ENCODE results near the gene CRYZ.
A peak's percentile ranks its signal among the peaks of the same experiment; 100 is the strongest.

CRYZ gene

GRCh38 chr1:74716822-74717221 lies 16.0 kb downstream of the CRYZ start:
- no peak for DNase-seq (ENCODE audit: low read depth in 1 of 2, low spot score in 1 of 2)
- in situ Hi-C loops (cut with HindIII; ENCODE audit: low pct_unique_long_range_greater_than_20kb, low sequenced_read_pairs), result no loop called here
- TF ChIP-seq JUND (IDR thresholded peaks at IDR 0.05; ENCODE audit: low read depth), result no peak

GRCh38 chr1:74715806-74716205 lies 17.0 kb downstream of the CRYZ start:
- no peak for DNase-seq (ENCODE audit: low read depth in 1 of 2, low spot score in 1 of 2)
- TF ChIP-seq JUND (IDR thresholded peaks at IDR 0.05; ENCODE audit: low read depth), result no peak
- in situ Hi-C loops (cut with HindIII; ENCODE audit: low pct_unique_long_range_greater_than_20kb, low sequenced_read_pairs), result no loop called here

- no peak for TF ChIP-seq JUND (IDR thresholded peaks at IDR 0.05; ENCODE audit: low read depth)
- no peak for DNase-seq (ENCODE audit: low read depth in 1 of 2, low spot score in 1 of 2)
- in situ Hi-C loops (cut with HindIII; ENCODE audit: low pct_unique_long_range_greater_than_20kb, low sequenced_read_pairs), result no loop called here
These were observed 17.7 kb downstream of the CRYZ start for GRCh38 chr1:74715236-74715502.

GRCh38 chr1:74714429-74715235 lies 18.2 kb downstream of the CRYZ start:
- DNase-seq (ENCODE audit: low read depth in 1 of 2, low spot score in 1 of 2), result peak in 1 of 2 experiments; percentile 55
- no peak for TF ChIP-seq JUND (IDR thresholded peaks at IDR 0.05; ENCODE audit: low read depth)
- in situ Hi-C loops (cut with HindIII; ENCODE audit: low pct_unique_long_range_greater_than_20kb, low sequenced_read_pairs), result no loop called here

GRCh38 chr1:74713849-74714248 lies 19.0 kb downstream of the CRYZ start:
- in situ Hi-C loops (cut with HindIII; ENCODE audit: low pct_unique_long_range_greater_than_20kb, low sequenced_read_pairs), result no loop called here
- DNase-seq (ENCODE audit: low read depth in 1 of 2, low spot score in 1 of 2), result no peak
- no peak for TF ChIP-seq JUND (IDR thresholded peaks at IDR 0.05; ENCODE audit: low read depth)

GRCh38 chr1:74712881-74713280 lies 20.0 kb downstream of the CRYZ start:
- in situ Hi-C loops (cut with HindIII; ENCODE audit: low pct_unique_long_range_greater_than_20kb, low sequenced_read_pairs), result no loop called here
- no peak for TF ChIP-seq JUND (IDR thresholded peaks at IDR 0.05; ENCODE audit: low read depth)
- peak in 1 of 2 experiments; percentile 43 for DNase-seq (ENCODE audit: low read depth in 1 of 2, low spot score in 1 of 2)

GRCh38 chr1:74703386-74704182 lies 29.3 kb downstream of the CRYZ start:
- DNase-seq (ENCODE audit: low read depth in 1 of 2, low spot score in 1 of 2), result no peak
- TF ChIP-seq JUND (IDR thresholded peaks at IDR 0.05; ENCODE audit: low read depth), result no peak
- in situ Hi-C loops (cut with HindIII; ENCODE audit: low pct_unique_long_range_greater_than_20kb, low sequenced_read_pairs), result no loop called here

GRCh38 chr1:74699331-74699730 lies 33.5 kb downstream of the CRYZ start:
- no peak for TF ChIP-seq JUND (IDR thresholded peaks at IDR 0.05; ENCODE audit: low read depth)
- DNase-seq (ENCODE audit: low read depth in 1 of 2, low spot score in 1 of 2), result no peak
- in situ Hi-C loops (cut with HindIII; ENCODE audit: low pct_unique_long_range_greater_than_20kb, low sequenced_read_pairs), result no loop called here

- in situ Hi-C loops (cut with HindIII; ENCODE audit: low pct_unique_long_range_greater_than_20kb, low sequenced_read_pairs), result no loop called here
- DNase-seq (ENCODE audit: low read depth in 1 of 2, low spot score in 1 of 2), result no peak
- no peak for TF ChIP-seq JUND (IDR thresholded peaks at IDR 0.05; ENCODE audit: low read depth)
These were observed 35.0 kb downstream of the CRYZ start for GRCh38 chr1:74697832-74698231.

GRCh38 chr1:74693473-74693872 lies 39.4 kb downstream of the CRYZ start:
- in situ Hi-C loops (cut with HindIII; ENCODE audit: low pct_unique_long_range_greater_than_20kb, low sequenced_read_pairs), result no loop called here
- TF ChIP-seq JUND (IDR thresholded peaks at IDR 0.05; ENCODE audit: low read depth), result no peak
- no peak for DNase-seq (ENCODE audit: low read depth in 1 of 2, low spot score in 1 of 2)

GRCh38 chr1:74690909-74691308 lies 41.9 kb downstream of the CRYZ start:
- in situ Hi-C loops (cut with HindIII; ENCODE audit: low pct_unique_long_range_greater_than_20kb, low sequenced_read_pairs), result no loop called here

GRCh38 chr1:74690364-74690696 lies 42.5 kb downstream of the CRYZ start:
- in situ Hi-C loops (cut with HindIII; ENCODE audit: low pct_unique_long_range_greater_than_20kb, low sequenced_read_pairs), result no loop called here
- no peak for DNase-seq (ENCODE audit: low read depth in 1 of 2, low spot score in 1 of 2)
- no peak for TF ChIP-seq JUND (IDR thresholded peaks at IDR 0.05; ENCODE audit: low read depth)

More at GRCh38 chr1:74690909-74691308, 41.9 kb downstream of the CRYZ start:
- DNase-seq (ENCODE audit: low read depth in 1 of 2, low spot score in 1 of 2), result no peak
- TF ChIP-seq JUND (IDR thresholded peaks at IDR 0.05; ENCODE audit: low read depth), result no peak

GRCh38 chr1:74689621-74690363 lies 43.1 kb downstream of the CRYZ start:
- peak in 1 of 2 experiments; percentile 77 for DNase-seq (ENCODE audit: low read depth in 1 of 2, low spot score in 1 of 2)
- TF ChIP-seq JUND (IDR thresholded peaks at IDR 0.05; ENCODE audit: low read depth), result no peak
- in situ Hi-C loops (cut with HindIII; ENCODE audit: low pct_unique_long_range_greater_than_20kb, low sequenced_read_pairs), result no loop called here

All from T47D (cell line).